ENCODE data around the gene ZNF541. TPM values are rescaled to one million over a fixed set of nuclear protein-coding genes. Genes with fewer than 3 reads are reported as not detected.
"Not testable (repeated sequence)": the region's sequence is repeated elsewhere in the genome, so short reads cannot be mapped to it uniquely, and the experiment has no call there.

The ZNF541 gene
- total and polyA plus RNA-seq, 4 donors: 0.12 to 0.52 (median 0.24) TPM; not detected in 1

GRCh38 chr19:47589824-47590223, 16.9 kb upstream of the ZNF541 start:
- WGBS, 2 donors: 49 to 60% methylated on average over 7 of the region's 7 CpGs
- DNase-seq: no peak

GRCh38 chr19:47587295-47587694, 14.3 kb upstream of the ZNF541 start:
- ATAC-seq (ENCODE audit: insufficient read depth, low FRiP score) (no peak), DNase-seq (no peak)
- no peak overlapping the region for H3K4me3 ChIP-seq
- TF ChIP-seq CTCF (IDR thresholded peaks at IDR 0.05; ENCODE audit: control extremely low read depth, extremely low read depth): no peak
- no peaks in the 10 kb centered on the region for H3K36me3 ChIP-seq (ENCODE audit: control insufficient read depth in 4 of 4, insufficient read depth in 4 of 4, low read length in 4 of 4)
- peaks cover 0 to 7% (median 2%) of the 10 kb centered on the region in 4 donors for H3K9me3 ChIP-seq (ENCODE audit: control insufficient read depth in 4 of 4, insufficient read depth in 3 of 4, low read length in 3 of 4)
- no peak overlapping the region for H3K27ac ChIP-seq (ENCODE audit: low read depth in 1 of 2, low read length in 1 of 2)
- H3K4me1 ChIP-seq (ENCODE audit: control insufficient read depth in 5 of 5, insufficient read depth in 5 of 5, low read length in 5 of 5): peaks cover 0 to 2% (median 0%) of the 10 kb centered on the region in 5 donors
- WGBS, 2 donors: 89 to 93% methylated on average over 4 of the region's 4 CpGs
- H3K27me3 ChIP-seq (ENCODE audit: control insufficient read depth in 3 of 3, insufficient read depth in 3 of 3, low read length in 2 of 3): no peaks in the 10 kb centered on the region
- no peak overlapping the region for H3K9ac ChIP-seq (ENCODE audit: insufficient read depth in 1 of 2, low read length in 2 of 2)

More at GRCh38 chr19:47589824-47590223, 16.9 kb upstream of the ZNF541 start:
- Histone ChIP-seq H3K9me3 (ENCODE audit: control insufficient read depth in 4 of 4, insufficient read depth in 3 of 4, low read length in 3 of 4) (peaks cover 0 to 7% (median 2%) of the 10 kb centered on the region in 4 donors), H3K4me1 (ENCODE audit: control insufficient read depth in 5 of 5, insufficient read depth in 5 of 5, low read length in 5 of 5) (no peaks in the 10 kb centered on the region), H3K36me3 (ENCODE audit: control insufficient read depth in 4 of 4, insufficient read depth in 4 of 4, low read length in 4 of 4) (no peaks in the 10 kb centered on the region), H3K27ac (ENCODE audit: low read depth in 1 of 2, low read length in 1 of 2) (no peak overlapping the region), H3K9ac (ENCODE audit: insufficient read depth in 1 of 2, low read length in 2 of 2) (no peak overlapping the region), H3K27me3 (ENCODE audit: control insufficient read depth in 3 of 3, insufficient read depth in 3 of 3, low read length in 2 of 3) (no peaks in the 10 kb centered on the region), H3K4me3 (no peak overlapping the region)
- no peak for ATAC-seq (ENCODE audit: insufficient read depth, low FRiP score)
- TF ChIP-seq CTCF (IDR thresholded peaks at IDR 0.05; ENCODE audit: control extremely low read depth, extremely low read depth): no peak

GRCh38 chr19:47583161-47583560, 10.2 kb upstream of the ZNF541 start:
- 92 to 94% methylated on average over 1 of the region's 1 CpG for WGBS, 2 donors
- H3K9me3 ChIP-seq (ENCODE audit: control insufficient read depth in 4 of 4, insufficient read depth in 3 of 4, low read length in 3 of 4); H3K27ac ChIP-seq (ENCODE audit: low read depth in 1 of 2, low read length in 1 of 2); DNase-seq; ATAC-seq (ENCODE audit: insufficient read depth, low FRiP score); H3K27me3 ChIP-seq (ENCODE audit: control insufficient read depth in 3 of 3, insufficient read depth in 3 of 3, low read length in 2 of 3); H3K4me1 ChIP-seq (ENCODE audit: control insufficient read depth in 5 of 5, insufficient read depth in 5 of 5, low read length in 5 of 5); H3K36me3 ChIP-seq (ENCODE audit: control insufficient read depth in 4 of 4, insufficient read depth in 4 of 4, low read length in 4 of 4); H3K4me3 ChIP-seq; H3K9ac ChIP-seq (ENCODE audit: insufficient read depth in 1 of 2, low read length in 2 of 2): not testable (repeated sequence)

- TF ChIP-seq CTCF (IDR thresholded peaks at IDR 0.05; ENCODE audit: control extremely low read depth, extremely low read depth): no peak
- Histone ChIP-seq H3K9me3 (ENCODE audit: control insufficient read depth in 4 of 4, insufficient read depth in 3 of 4, low read length in 3 of 4) (peaks cover 0 to 7% (median 2%) of the 10 kb centered on the region in 4 donors), H3K4me3 (no peak overlapping the region), H3K27me3 (ENCODE audit: control insufficient read depth in 3 of 3, insufficient read depth in 3 of 3, low read length in 2 of 3) (no peaks in the 10 kb centered on the region), H3K36me3 (ENCODE audit: control insufficient read depth in 4 of 4, insufficient read depth in 4 of 4, low read length in 4 of 4) (no peaks in the 10 kb centered on the region), H3K9ac (ENCODE audit: insufficient read depth in 1 of 2, low read length in 2 of 2) (no peak overlapping the region), H3K4me1 (ENCODE audit: control insufficient read depth in 5 of 5, insufficient read depth in 5 of 5, low read length in 5 of 5) (peaks cover 0 to 7% (median 0%) of the 10 kb centered on the region in 5 donors), H3K27ac (ENCODE audit: low read depth in 1 of 2, low read length in 1 of 2) (no peak overlapping the region)
- ATAC-seq (ENCODE audit: insufficient read depth, low FRiP score) (peak; percentile 58), DNase-seq (peak in 1 of 3 donors; percentile 13)
- 40 to 46% methylated on average over 6 of the region's 6 CpGs for WGBS, 2 donors
Measured at GRCh38 chr19:47582320-47582909, 9.5 kb upstream of the ZNF541 start.
